GM12874 (cell line): ENCODE data around the gene GALK2.

Experiments
- CTCF ChIP-seq: IDR thresholded peaks from 2 replicates; pipeline ENCODE4 v1.5.1; 2011; ENCODE audit warnings: low read depth, mild to moderate bottlenecking, control low read depth, low read length, moderate library complexity; ENCODE audit not compliant: insufficient read depth

The GALK2 gene

GRCh38 chr15:49282366-49282765, 112.3 kb downstream of the GALK2 start:
- no peak for TF ChIP-seq CTCF

- no peak for TF ChIP-seq CTCF
Measured at GRCh38 chr15:49286649-49287404, 116.8 kb downstream of the GALK2 start.

GRCh38 chr15:49287481-49287880, 117.4 kb downstream of the GALK2 start:
- TF ChIP-seq CTCF = no peak

GRCh38 chr15:49288391-49288790, 118.3 kb downstream of the GALK2 start:
- TF ChIP-seq CTCF = no peak

GRCh38 chr15:49290191-49290590, 120.1 kb downstream of the GALK2 start:
- TF ChIP-seq CTCF = no peak

GRCh38 chr15:49293941-49294340, 123.9 kb downstream of the GALK2 start:
- TF ChIP-seq CTCF = no peak

- no peak for TF ChIP-seq CTCF
Measured at GRCh38 chr15:49296258-49296657, 126.2 kb downstream of the GALK2 start.
